Kidney (tissue), 22 donors: ENCODE results near the gene PLA1A. TPM values are rescaled to one million over a fixed set of nuclear protein-coding genes. Genes with fewer than 3 reads are reported as not detected.

ENCODE experiments used
- DNase-seq, 5 donors: peaks; one replicate each; pipeline ENCODE4 v3.0.0-alpha.2; 2013 to 2020
- FAIRE-seq: peaks from 2 replicates; lab custom pipeline; 2012; peaks lifted over from hg19 to GRCh38; lab: Jason Lieb, UNC
- H3K27ac ChIP-seq, 2 donors: one replicate each; pipeline ENCODE4 v1.7.0; 2013; ENCODE audit warnings: low read depth in 2 of 2, low read length in 2 of 2, inconsistent platforms in 1 of 2
- H3K27me3 ChIP-seq: one replicate; pipeline ENCODE4 v1.7.1; 2013; ENCODE audit warnings: low read length, inconsistent platforms; ENCODE audit not compliant: control insufficient read depth, insufficient read depth
- H3K36me3 ChIP-seq, 3 donors: one replicate each; pipeline versions ENCODE4 v1.7.0 to v1.7.1; 2013; ENCODE audit warnings: low read length in 3 of 3, control low read depth in 1 of 3, inconsistent platforms in 1 of 3; ENCODE audit not compliant: insufficient read depth in 3 of 3, control insufficient read depth in 2 of 3
- H3K4me1 ChIP-seq, 3 donors: one replicate each; pipeline versions ENCODE4 v1.7.0 to v1.7.1; 2013; ENCODE audit warnings: low read length in 3 of 3, inconsistent platforms in 1 of 3, low read depth in 1 of 3; ENCODE audit not compliant: control insufficient read depth in 2 of 3, insufficient read depth in 2 of 3
- H3K4me3 ChIP-seq, 3 donors: one replicate each; pipeline versions ENCODE4 v1.7.0 to v1.8.1; 2013; ENCODE audit warnings: low read length in 3 of 3, control low read depth in 1 of 3, inconsistent platforms in 1 of 3
- H3K9ac ChIP-seq, 3 donors: one replicate each; pipeline versions ENCODE4 v1.7.0 to v1.7.1; 2013; ENCODE audit warnings: low read length in 3 of 3, control low read depth in 1 of 3, inconsistent platforms in 1 of 3
- H3K9me3 ChIP-seq, 3 donors: one replicate each; pipeline versions ENCODE4 v1.7.0 to v1.7.1; 2013; ENCODE audit warnings: low read length in 3 of 3, control low read depth in 1 of 3, inconsistent platforms in 1 of 3; ENCODE audit not compliant: control insufficient read depth in 2 of 3, insufficient read depth in 1 of 3
- CTCF ChIP-seq: IDR thresholded peaks from 3 replicates; pipeline ENCODE4 v1.5.1; 2012; ENCODE audit warnings: mild to moderate bottlenecking, moderate library complexity, borderline replicate concordance; ENCODE audit not compliant: insufficient read depth; ENCODE audit errors: extremely low read depth
- intact Hi-C: fragments of 100-400 bp; cut with DNase I; formaldehyde crosslinking; loops from one replicate; pipeline ENCODE4 v1.11.1; 2022
- long read RNA-seq, 10 donors: library from polyadenylated mRNA in 1 of 10; unstranded in 1 of 10; transcript quantifications; one replicate each; pipeline ENCODE4 v2.0.0 and lab custom pipeline, GENCODE V29; 2021 to 2026
- polyA plus RNA-seq: library from polyadenylated mRNA; stranded (reverse); fragments of 350-450 nt; fragmentation: Illumina TruSeq; extraction: RNeasy Lipid Tissue Mini Kit (QIAGEN cat#74804); gene quantifications from one replicate; pipeline ENCODE4 v1.2.3, GENCODE V29; 2014; ENCODE audit warnings: low read depth, low replicate concordance; ENCODE audit not compliant: insufficient read depth
- total RNA-seq: library from RNA; stranded (reverse); fragmentation: NEBNext Ultra II Directional; extraction: Animal tissue kit (Norgen Biotek cat#: 25700); gene quantifications from one replicate; pipeline ENCODE4 v1.2.1, GENCODE V29; 2021
- donor health status: control.
- donor health status: control.
- donor health status: control.
- donor health status: control.
- donor health status: control.
- donor health status: DM: yes; HTN: yes; CAD: no.
- donor health status: Normal renal cell carcinoma (clear cell type).

The PLA1A gene
- total RNA-seq (6.7 TPM), polyA plus RNA-seq (10.1 TPM)
- long read RNA-seq, donor 1, partial matches to known transcripts: 0 of 1 reads
- long read RNA-seq, donor 1, other reads (novel, unspliced or antisense): 0 of 1 reads
- long read RNA-seq, donor 2, partial matches to known transcripts: 0 of 1 reads
- long read RNA-seq, donor 2, other reads (novel, unspliced or antisense): 0 of 1 reads
- long read RNA-seq, donor 3, partial matches to known transcripts: 243 of 294 reads
- long read RNA-seq, donor 3, other reads (novel, unspliced or antisense): 50 of 294 reads
- long read RNA-seq, donor 4, partial matches to known transcripts: 0 of 2 reads
- long read RNA-seq, donor 4, other reads (novel, unspliced or antisense): 0 of 2 reads
- long read RNA-seq, donor 5: 0 reads
- long read RNA-seq, donor 6, partial matches to known transcripts: 0 of 1 reads
- long read RNA-seq, donor 6, other reads (novel, unspliced or antisense): 0 of 1 reads
- long read RNA-seq, donor 7, transcript PLA1A-201 (11 exons, 1,786 nt): major isoform, 5 of 7 reads
- long read RNA-seq, donor 7, partial matches to known transcripts: 1 of 7 reads
- long read RNA-seq, donor 7, other reads (novel, unspliced or antisense): 1 of 7 reads
- long read RNA-seq, donor 8: 0 reads
- long read RNA-seq, donor 9, partial matches to known transcripts: 0 of 2 reads
- long read RNA-seq, donor 9, other reads (novel, unspliced or antisense): 0 of 2 reads
- long read RNA-seq, donor 10, partial matches to known transcripts: 0 of 1 reads
- long read RNA-seq, donor 10, other reads (novel, unspliced or antisense): 0 of 1 reads

DNA sequence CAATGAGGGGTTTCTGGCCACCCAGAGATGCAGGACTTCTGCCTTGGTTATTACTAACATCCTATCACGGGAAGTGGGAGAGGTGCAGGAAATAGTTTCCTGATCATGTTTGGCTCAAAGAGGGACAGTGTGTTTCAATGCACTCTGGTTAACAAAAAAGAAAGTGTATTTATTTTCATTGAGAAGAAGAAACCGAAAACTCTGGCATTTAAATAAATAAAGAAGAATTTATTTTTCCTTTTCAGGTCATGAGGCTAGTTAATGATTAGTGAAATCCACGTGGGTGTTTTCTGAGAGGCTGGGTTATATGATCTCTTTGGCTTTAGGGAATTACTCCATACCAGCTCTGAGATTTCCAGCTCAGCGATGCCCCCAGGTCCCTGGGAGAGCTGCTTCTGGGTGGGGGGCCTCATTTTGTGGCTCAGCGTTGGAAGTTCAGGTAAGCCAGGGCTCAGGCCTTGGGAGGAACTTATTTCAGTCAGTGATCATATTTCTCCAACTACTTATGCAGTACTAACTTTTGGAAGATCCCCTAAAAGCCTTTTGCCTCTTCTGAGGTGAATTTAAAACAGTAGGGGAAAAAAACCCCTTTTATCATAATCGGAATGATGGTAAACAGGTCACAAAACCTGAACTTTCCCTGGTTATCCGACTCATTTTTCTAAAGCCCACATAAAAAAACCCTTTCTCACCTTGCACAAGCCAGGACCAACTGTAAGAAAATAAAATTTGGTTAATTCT lies at the start of gene PLA1A:
Gene PLA1A, plus strand, starts transcription at position 338 of the 741 bp plus-strand sequence. Its CDS starts 29 bp downstream, at position 367.
- Histone ChIP-seq H3K9me3 (no peaks in the 10 kb centered on the region), H3K9ac (peak within 1 kb of the TSS in 1 of 3 donors; percentile 12), H3K4me1 (peaks cover 0 to 23% (median 16%) of the 10 kb centered on the region in 3 donors), H3K27me3 (no peaks in the 10 kb centered on the region), H3K4me3 (peak within 1 kb of the TSS in 2 of 3 donors; percentile 26 to 40), H3K36me3 (no peaks in the 10 kb centered on the region), H3K27ac (peak within 1 kb of the TSS; percentile 75 to 80)
- intact Hi-C loops: no loop called here
- TF ChIP-seq CTCF: no peak
- peak in 3 of 5 donors; percentile 56 to 72 (median 72) for DNase-seq
- no peak for FAIRE-seq

DNA sequence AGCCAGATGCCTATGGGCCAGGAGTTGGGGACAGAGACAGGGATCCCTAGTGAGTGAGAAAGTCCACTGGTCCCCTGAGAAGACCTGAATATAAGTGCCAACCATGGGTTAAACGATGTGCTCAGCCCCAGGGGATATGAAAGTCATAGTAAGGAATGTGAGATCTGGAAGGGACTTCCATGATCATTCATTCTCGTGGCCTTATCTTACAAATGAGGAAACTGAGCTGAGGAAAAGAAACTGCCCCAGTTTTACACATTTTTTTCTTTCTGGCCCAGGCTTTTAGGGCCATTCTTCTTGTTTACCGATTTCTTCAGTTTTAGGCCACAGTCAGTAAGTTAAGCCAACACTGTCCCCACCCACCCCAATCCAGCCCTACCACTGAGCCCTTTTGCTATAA lies 49.3 kb upstream of the PLA1A start:
- H3K9ac ChIP-seq: no peak overlapping the region
- H3K4me3 ChIP-seq: no peak overlapping the region
- no peaks in the 10 kb centered on the region for H3K27me3 ChIP-seq
- H3K36me3 ChIP-seq: no peaks in the 10 kb centered on the region
- no peak for TF ChIP-seq CTCF
- no peaks in the 10 kb centered on the region for H3K9me3 ChIP-seq
- no peak overlapping the region for H3K27ac ChIP-seq
- H3K4me1 ChIP-seq: no peaks in the 10 kb centered on the region
- FAIRE-seq (no peak), DNase-seq (no peak)
- intact Hi-C loops: no loop called here

- intact Hi-C loops: no loop called here
- FAIRE-seq: no peak
Measured at GRCh38 chr3:119550192-119550910, 47.3 kb upstream of the PLA1A start.

More at GRCh38 chr3:119550192-119550910, 47.3 kb upstream of the PLA1A start:
- Histone ChIP-seq H3K27me3 (no peaks in the 10 kb centered on the region), H3K4me1 (no peaks in the 10 kb centered on the region), H3K4me3 (no peak overlapping the region), H3K36me3 (no peaks in the 10 kb centered on the region), H3K9me3 (no peaks in the 10 kb centered on the region), H3K9ac (no peak overlapping the region), H3K27ac (no peak overlapping the region)
- DNase-seq: no peak
- TF ChIP-seq CTCF: no peak
